ENCODE measurements around the gene GPR55. TPM values are rescaled to one million over a fixed set of nuclear protein-coding genes. Genes with fewer than 3 reads are reported as not detected.
"Not testable (repeated sequence)": the region's sequence is repeated elsewhere in the genome, so short reads cannot be mapped to it uniquely, and the experiment has no call there.

The GPR55 gene
- total and polyA plus RNA-seq, 2 donors (not counting 3 experiments of a cell fraction or from before 2014, with no cell fraction given), result not detected

DNA sequence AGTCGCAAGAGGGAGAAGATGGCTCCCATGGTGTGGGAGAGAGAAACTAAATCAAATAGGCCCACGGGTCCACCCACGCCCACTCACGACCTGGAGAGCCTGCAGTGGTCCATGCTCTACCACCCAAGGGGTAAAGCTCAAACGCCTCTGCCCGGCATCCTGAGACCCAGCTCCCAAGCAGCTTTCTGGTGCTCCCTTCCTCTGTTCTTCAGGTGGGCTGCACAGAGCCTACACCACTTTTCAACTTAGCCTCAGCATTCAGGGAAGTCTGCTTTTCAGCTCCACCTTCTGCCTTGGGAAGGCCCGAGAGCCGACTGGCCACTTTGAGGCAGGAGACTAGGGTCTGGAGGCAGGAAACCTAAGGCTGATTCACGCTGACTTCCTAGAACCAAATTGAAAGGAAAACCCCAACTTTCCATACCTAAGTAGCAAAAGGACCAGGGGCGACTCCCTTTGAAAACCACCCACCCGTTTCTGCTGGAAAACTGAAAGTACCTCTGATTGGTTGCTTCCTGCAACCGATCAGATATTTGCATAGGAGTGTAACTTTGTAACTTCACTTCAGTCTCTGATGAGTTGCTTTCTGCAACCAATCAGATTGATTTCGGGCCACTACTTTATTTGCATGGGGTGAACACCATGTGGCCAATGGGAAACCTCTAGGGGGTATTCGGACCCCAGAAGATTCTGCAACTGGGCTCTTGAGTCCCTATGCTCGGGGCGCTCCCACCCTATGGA is 44.0 kb upstream of the GPR55 start:
- CTCF ChIA-PET, result interaction anchor here (1.2 kb wide), 1 partner anchor 18 kb away, joined by 5 read pairs; no protein-coding TSS in a partner anchor
- H4K20me1 ChIP-seq (replicated peaks; ENCODE audit: control insufficient read depth, extremely low read depth, insufficient read depth, low read length), result no peaks in the 10 kb centered on the region
- dilution Hi-C loops (cut with MboI; ENCODE audit: extremely low pct_ligation_motif_present, low sequenced_read_pairs), result no loop called here

DNA sequence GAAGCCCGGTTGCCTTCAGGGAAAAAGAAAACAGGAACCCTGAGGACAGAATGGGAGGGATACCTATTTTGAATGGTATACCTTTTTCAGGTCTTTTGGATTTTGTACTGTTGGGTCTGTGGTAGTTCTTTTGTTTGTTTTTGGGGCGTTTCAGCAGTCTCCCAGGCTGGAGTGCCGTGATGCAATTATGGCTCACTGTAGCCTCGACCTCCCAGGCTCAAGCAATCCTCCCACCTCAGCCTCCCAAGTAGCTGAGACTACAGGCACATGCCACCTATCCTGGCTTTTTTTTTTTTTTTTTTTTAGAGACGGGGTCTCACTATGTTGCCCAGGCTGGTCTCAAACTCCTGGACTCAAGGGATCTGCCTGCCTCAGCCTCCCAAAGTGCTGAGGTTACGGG is 43.3 kb upstream of the GPR55 start:
- H3K9me1 ChIP-seq (replicated peaks; ENCODE audit: control insufficient read depth, extremely low read depth, insufficient read depth, low read length); DNase-seq (ENCODE audit: low read depth, low spot score); H3K79me2 ChIP-seq (ENCODE audit: control insufficient read depth, insufficient read depth, low read length); H4K20me1 ChIP-seq (replicated peaks; ENCODE audit: control insufficient read depth, extremely low read depth, insufficient read depth, low read length); H3K4me1 ChIP-seq (ENCODE audit: control insufficient read depth, extremely low read depth, insufficient read depth, low read length); H3K27me3 ChIP-seq (ENCODE audit: control insufficient read depth in 2 of 2, insufficient read depth in 2 of 2, low read length in 2 of 2); BruUV-seq (replicated peaks); H3K9ac ChIP-seq (replicated peaks; ENCODE audit: extremely low read depth, insufficient read depth, low read length); H3K4me2 ChIP-seq (ENCODE audit: insufficient read depth, low read length); H3K36me3 ChIP-seq (ENCODE audit: control insufficient read depth in 2 of 2, extremely low read depth in 1 of 2, insufficient read depth in 2 of 2, low read length in 2 of 2); H2AFZ ChIP-seq (ENCODE audit: low read depth, low read length); intact Hi-C loops (cut with micrococcal nuclease); FAIRE-seq; POLR2A ChIA-PET; H3K4me3 ChIP-seq (replicated peaks in 1 of 3; ENCODE audit: insufficient read depth in 1 of 3, low read depth in 1 of 3, low read length in 3 of 3); dilution Hi-C loops (cut with MboI; ENCODE audit: extremely low pct_ligation_motif_present, low sequenced_read_pairs); H3K9me3 ChIP-seq (replicated peaks; ENCODE audit: control insufficient read depth, insufficient read depth, low read length); H3K27ac ChIP-seq (ENCODE audit: insufficient read depth, low read depth, low read length): not testable (repeated sequence)
- CTCF ChIA-PET, result interaction anchor here (0.6 kb wide), 1 partner anchor 120 kb away, joined by 3 read pairs; no protein-coding TSS in a partner anchor

More for the DNA sequence above, 44.0 kb upstream of the GPR55 start:
- H3K4me3 ChIP-seq (replicated peaks in 1 of 3; ENCODE audit: insufficient read depth in 1 of 3, low read depth in 1 of 3, low read length in 3 of 3), result no peak overlapping the region
- no peaks in the 10 kb centered on the region for H3K79me2 ChIP-seq (ENCODE audit: control insufficient read depth, insufficient read depth, low read length)
- FAIRE-seq, result no peak
- no peaks in the 10 kb centered on the region for H3K9me1 ChIP-seq (replicated peaks; ENCODE audit: control insufficient read depth, extremely low read depth, insufficient read depth, low read length)
- no peaks in the 10 kb centered on the region for H3K9me3 ChIP-seq (replicated peaks; ENCODE audit: control insufficient read depth, insufficient read depth, low read length)
- TF ChIP-seq GATA2 (IDR thresholded peaks at IDR 0.05; ENCODE audit: insufficient read depth, insufficient read length, low read depth, low read length), result no peak
- TF ChIP-seq, protein P1, sequence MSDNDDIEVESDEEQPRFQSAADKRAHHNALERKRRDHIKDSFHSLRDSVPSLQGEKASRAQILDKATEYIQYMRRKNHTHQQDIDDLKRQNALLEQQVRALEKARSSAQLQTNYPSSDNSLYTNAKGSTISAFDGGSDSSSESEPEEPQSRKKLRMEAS (IDR thresholded peaks at IDR 0.05; ENCODE audit: insufficient read depth, insufficient read length), result no peak
- TF ChIP-seq POLR2A (IDR thresholded peaks at IDR 0.05; ENCODE audit: low read depth, low read length), result no peak
- TF ChIP-seq EZH2 (IDR thresholded peaks at IDR 0.05; ENCODE audit: borderline replicate concordance, low read depth, low read length, severe bottlenecking), result no peak
- no peak for TF ChIP-seq FOS (IDR thresholded peaks at IDR 0.05; ENCODE audit: borderline replicate concordance, insufficient read depth, low read length)
- no peak for TF ChIP-seq POLR2AphosphoS5 (IDR thresholded peaks at IDR 0.05; ENCODE audit: insufficient read depth, low read depth, low read length)
- TF ChIP-seq MYC (IDR thresholded peaks at IDR 0.05; ENCODE audit: low read depth, low read length), result no peak
- TF ChIP-seq CTCF (IDR thresholded peaks at IDR 0.05; ENCODE audit: extremely low read depth in 1 of 2, insufficient read depth in 1 of 2, low read depth in 1 of 2, low read length in 2 of 2), result no peak
- TF ChIP-seq JUN (IDR thresholded peaks at IDR 0.05; ENCODE audit: borderline replicate concordance, insufficient read depth, insufficient read length, low read depth), result no peak
- H2AFZ ChIP-seq (ENCODE audit: low read depth, low read length), result no peak overlapping the region
- no peak for DNase-seq (ENCODE audit: low read depth, low spot score)
- H3K4me1 ChIP-seq (ENCODE audit: control insufficient read depth, extremely low read depth, insufficient read depth, low read length), result no peaks in the 10 kb centered on the region
- no peak overlapping the region for H3K4me2 ChIP-seq (ENCODE audit: insufficient read depth, low read length)
- H3K27me3 ChIP-seq (ENCODE audit: control insufficient read depth in 2 of 2, insufficient read depth in 2 of 2, low read length in 2 of 2), result no peaks in the 10 kb centered on the region
- H3K9ac ChIP-seq (replicated peaks; ENCODE audit: extremely low read depth, insufficient read depth, low read length), result no peak overlapping the region
- H3K27ac ChIP-seq (ENCODE audit: insufficient read depth, low read depth, low read length), result no peak overlapping the region
- H3K36me3 ChIP-seq (ENCODE audit: control insufficient read depth in 2 of 2, extremely low read depth in 1 of 2, insufficient read depth in 2 of 2, low read length in 2 of 2), result no peaks in the 10 kb centered on the region
- intact Hi-C loops (cut with micrococcal nuclease), result no loop called here
- POLR2A ChIA-PET, result no interaction called here
- no TSS peak for BruUV-seq (replicated peaks)

Data from endothelial cell of umbilical vein (primary cell).